Measurements from ENCODE around the gene CHST8.

CHST8 gene

GRCh38 chr19:33686687-33687480 is 65.1 kb downstream of the CHST8 start:
- no peak overlapping the region for H3K27ac ChIP-seq
- CTCF ChIA-PET: no interaction called here
- POLR2A ChIA-PET (ENCODE audit: low non-redundant PET): no interaction called here
- no peak for DNase-seq (ENCODE audit: low spot score)
- no peak for TF ChIP-seq CTCF (conservative IDR thresholded peaks at IDR 0.05; ENCODE audit: low read depth)

GRCh38 chr19:33687481-33688170 is 65.9 kb downstream of the CHST8 start:
- DNase-seq (ENCODE audit: low spot score): no peak
- ChIA-PET CTCF (no interaction called here), POLR2A (ENCODE audit: low non-redundant PET) (no interaction called here)
- no peak overlapping the region for H3K27ac ChIP-seq
- no peak for TF ChIP-seq CTCF (conservative IDR thresholded peaks at IDR 0.05; ENCODE audit: low read depth)

- POLR2A ChIA-PET (ENCODE audit: low non-redundant PET): no interaction called here
- no peak for DNase-seq (ENCODE audit: low spot score)
- TF ChIP-seq CTCF (conservative IDR thresholded peaks at IDR 0.05; ENCODE audit: low read depth): no peak
- CTCF ChIA-PET: no interaction called here
- no peak overlapping the region for H3K27ac ChIP-seq
Measured at GRCh38 chr19:33688171-33688992, 66.6 kb downstream of the CHST8 start.

GRCh38 chr19:33689138-33689746 is 67.5 kb downstream of the CHST8 start:
- CTCF ChIA-PET: no interaction called here

GRCh38 chr19:33689868-33690267 is 68.1 kb downstream of the CHST8 start:
- DNase-seq (ENCODE audit: low spot score): no peak
- TF ChIP-seq CTCF (conservative IDR thresholded peaks at IDR 0.05; ENCODE audit: low read depth): no peak
- POLR2A ChIA-PET (ENCODE audit: low non-redundant PET): no interaction called here
- H3K27ac ChIP-seq: no peak overlapping the region
- CTCF ChIA-PET: no interaction called here

More at GRCh38 chr19:33689138-33689746, 67.5 kb downstream of the CHST8 start:
- POLR2A ChIA-PET (ENCODE audit: low non-redundant PET): no interaction called here
- DNase-seq (ENCODE audit: low spot score): no peak
- TF ChIP-seq CTCF (conservative IDR thresholded peaks at IDR 0.05; ENCODE audit: low read depth): no peak
- no peak overlapping the region for H3K27ac ChIP-seq

- no peak for TF ChIP-seq CTCF (conservative IDR thresholded peaks at IDR 0.05; ENCODE audit: low read depth)
- ChIA-PET POLR2A (ENCODE audit: low non-redundant PET) (no interaction called here), CTCF (no interaction called here)
- no peak for DNase-seq (ENCODE audit: low spot score)
- H3K27ac ChIP-seq: no peak overlapping the region
Measured at GRCh38 chr19:33690378-33691029, 68.8 kb downstream of the CHST8 start.

Data from RWPE1 (cell line).